Aorta (tissue), 5 donors: Measurements from ENCODE around the gene HDAC8. TPM values are rescaled to one million over a fixed set of nuclear protein-coding genes. Genes with fewer than 3 reads are reported as not detected.
"Not testable (repeated sequence)": the region's sequence is repeated elsewhere in the genome, so short reads cannot be mapped to it uniquely, and the experiment has no call there.

Experiments used
- ATAC-seq: fragments of 200-7000 bp; cut with Tn5 transposase; one replicate; pipeline ENCODE4 v1.9.1; 2022; ENCODE audit warnings: moderate library complexity; ENCODE audit not compliant: low FRiP score
- DNase-seq, 2 donors: peaks; one replicate each; pipeline ENCODE4 v3.0.0-alpha.2; 2020
- H3K27ac ChIP-seq, 2 donors: one replicate each; pipeline ENCODE4 v1.5.1; 2013; ENCODE audit warnings: low read length in 2 of 2, mild to moderate bottlenecking in 2 of 2, moderate library complexity in 2 of 2, control low read depth in 1 of 2, inconsistent platforms in 1 of 2, low read depth in 1 of 2
- H3K27me3 ChIP-seq, 2 donors: one replicate each; pipeline ENCODE4 v1.6.1; 2013; ENCODE audit warnings: control low read depth in 1 of 2, low read length in 1 of 2, mild to moderate bottlenecking in 1 of 2, moderate library complexity in 1 of 2; ENCODE audit not compliant: insufficient read depth in 2 of 2, control insufficient read depth in 1 of 2
- H3K36me3 ChIP-seq, 2 donors: one replicate each; pipeline ENCODE4 v1.6.1; 2013; ENCODE audit warnings: control low read depth in 1 of 2, low read length in 1 of 2, mild to moderate bottlenecking in 1 of 2; ENCODE audit not compliant: insufficient read depth in 2 of 2, control insufficient read depth in 1 of 2
- H3K4me1 ChIP-seq, 2 donors: one replicate each; pipeline ENCODE4 v1.6.1; 2013; ENCODE audit warnings: low read length in 2 of 2, control low read depth in 1 of 2, mild to moderate bottlenecking in 1 of 2, moderate library complexity in 1 of 2; ENCODE audit not compliant: insufficient read depth in 2 of 2, control insufficient read depth in 1 of 2
- H3K4me3 ChIP-seq, 2 donors: one replicate each; pipeline ENCODE4 v1.5.1; 2013; ENCODE audit warnings: low read length in 2 of 2, control low read depth in 1 of 2, mild to moderate bottlenecking in 1 of 2
- H3K9me3 ChIP-seq: one replicate; pipeline ENCODE4 v1.6.1; 2013; ENCODE audit warnings: mild to moderate bottlenecking, low read length; ENCODE audit not compliant: control insufficient read depth
- WGBS, 2 donors: extraction: QIAGEN DNeasy Blood & Tissue Kit; methylation state at CpG; one replicate each; pipeline ENCODE4 v1.1.7; 2013; 5-methylcytosine and 5-hydroxymethylcytosine counted together
- intact Hi-C, 2 donors: fragments of 100-400 bp; cut with DNase I; formaldehyde crosslinking; loops; one replicate each; pipeline versions ENCODE4 v1.14.2 to v1.15.0; 2022
- polyA plus RNA-seq, 2 donors: library from polyadenylated mRNA; stranded (reverse); fragments of 200-250 nt; gene quantifications; one replicate each; pipeline ENCODE4 v1.2.3, GENCODE V29; 2013
- total RNA-seq, 2 donors: library from RNA; stranded (reverse); fragmentation: NEBNext Ultra II Directional; extraction: Animal tissue kit (Norgen Biotek cat#: 25700); gene quantifications; one replicate each; pipeline ENCODE4 v1.2.1, GENCODE V29; 2021
- donor health status: healthy with polysubstance abuse.
- donor health status: Bipolar disorder and iron deficiency.
- donor health status: DM: no; HTN: no; CAD: no.
- donor health status: DM: no; HTN: no; CAD: no.
- donor health status: DM: yes; HTN: yes; CAD: no.

HDAC8 gene
- total and polyA plus RNA-seq, 4 donors = 16.8 to 46.4 (median 32.3) TPM

DNA sequence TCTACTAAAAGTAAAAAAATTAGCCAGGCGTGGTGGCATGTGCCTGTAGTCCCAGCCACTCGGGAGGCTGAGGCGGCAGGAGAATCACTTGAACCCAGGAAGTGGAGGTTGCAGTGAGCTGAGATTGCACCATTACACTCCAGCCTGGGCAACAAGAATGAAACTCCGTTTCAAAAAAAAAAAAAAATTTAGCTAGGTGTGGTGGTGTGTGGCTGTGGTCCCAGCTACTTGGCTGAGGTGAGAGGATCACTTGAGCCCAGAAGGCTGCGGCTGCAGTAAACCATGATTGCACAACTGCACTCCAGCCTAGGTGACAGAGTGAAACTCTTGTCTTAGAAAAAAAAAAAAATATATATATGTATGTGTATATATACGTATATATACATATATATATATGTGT, 20.2 kb downstream of the HDAC8 start:
- DNase-seq, H3K27ac ChIP-seq, H3K27me3 ChIP-seq, ATAC-seq, intact Hi-C loops, H3K4me1 ChIP-seq, H3K4me3 ChIP-seq, H3K9me3 ChIP-seq, H3K36me3 ChIP-seq: not testable (repeated sequence)
- 84 to 87% methylated on average over 6 of the region's 6 CpGs for WGBS, 2 donors

DNA sequence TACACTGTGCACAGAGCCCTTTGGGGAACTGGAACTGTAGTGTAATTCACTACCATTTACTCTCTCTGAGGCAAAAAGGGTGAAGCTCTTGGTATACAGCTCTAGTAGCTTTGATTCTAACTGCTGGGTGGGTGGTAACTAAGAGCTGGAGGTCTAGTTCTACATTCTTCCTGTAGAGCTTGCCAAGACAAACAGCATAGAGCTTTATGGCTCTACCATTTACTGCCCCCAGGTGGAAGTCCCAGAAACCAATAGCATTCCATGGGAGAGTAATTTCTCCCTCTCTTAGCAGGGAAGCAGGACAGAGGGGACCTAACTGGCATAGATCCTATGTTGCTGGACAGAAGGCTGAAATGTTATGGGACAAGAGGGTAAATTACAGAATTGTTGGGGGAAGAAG, 26.7 kb downstream of the HDAC8 start:
- ATAC-seq (no peak), DNase-seq (no peak)
- H3K27ac ChIP-seq = no peak overlapping the region
- H3K27me3 ChIP-seq = no peaks in the 10 kb centered on the region
- H3K36me3 ChIP-seq = peaks cover 0 to 2% of the 10 kb centered on the region in 2 donors
- no peaks in the 10 kb centered on the region for H3K4me1 ChIP-seq
- intact Hi-C loops = loop anchor here in 1 of 2 donors (10.0 kb wide), 1 partner anchor 161 kb away; no protein-coding TSS in a partner anchor
- H3K9me3 ChIP-seq = no peaks in the 10 kb centered on the region
- no peak overlapping the region for H3K4me3 ChIP-seq

DNA sequence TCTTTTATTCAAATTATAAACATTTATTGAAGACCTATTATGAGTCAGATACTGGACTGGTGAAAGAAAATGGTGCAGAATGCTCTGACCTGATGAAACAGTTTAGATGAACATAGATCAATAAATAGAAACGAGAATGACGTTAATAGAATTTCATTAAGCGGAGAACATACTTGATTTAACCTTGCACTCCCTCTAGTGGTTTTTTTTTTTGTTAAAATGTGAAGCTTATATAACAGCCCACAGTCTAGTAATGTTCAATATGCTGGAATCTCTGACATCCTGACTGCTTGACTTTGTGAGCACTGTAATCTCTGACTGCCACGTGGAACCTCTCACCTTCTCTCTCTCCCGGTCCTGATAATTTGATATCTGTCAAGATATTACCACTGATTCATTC, 32.3 kb downstream of the HDAC8 start:
- Histone ChIP-seq H3K27me3 (no peaks in the 10 kb centered on the region), H3K4me1 (peaks cover 0 to 3% of the 10 kb centered on the region in 2 donors), H3K4me3 (no peak overlapping the region), H3K9me3 (no peaks in the 10 kb centered on the region), H3K36me3 (peaks cover 0 to 2% of the 10 kb centered on the region in 2 donors), H3K27ac (no peak overlapping the region)
- ATAC-seq (no peak), DNase-seq (no peak)
- WGBS, 2 donors = 4 to 16% methylated on average over 5 of the region's 5 CpGs
- intact Hi-C loops = loop anchor here in 1 of 2 donors (5.0 to 10.0 kb wide), 2 partner anchors 156 to 293 kb away; no protein-coding TSS in a partner anchor

DNA sequence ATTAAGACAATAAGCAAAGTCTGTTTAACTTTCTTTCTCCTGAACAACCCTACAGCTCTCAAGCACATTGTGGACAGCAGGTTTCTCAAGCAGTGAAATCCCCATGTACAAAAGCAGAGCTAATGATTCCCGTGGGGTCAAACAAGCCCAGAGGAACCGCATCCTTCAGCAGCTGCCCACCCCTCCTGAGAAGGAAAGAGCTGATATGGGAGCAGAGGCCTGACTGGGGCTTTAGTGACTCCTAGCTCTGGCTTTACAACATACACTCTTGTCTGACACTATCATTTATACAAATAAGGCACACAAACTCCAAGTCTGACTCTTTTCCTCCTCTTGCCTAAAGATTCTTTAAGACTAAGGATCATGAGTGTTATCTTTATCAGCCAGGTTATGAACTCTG, 32.8 kb downstream of the HDAC8 start:
- intact Hi-C loops = loop anchor here in 1 of 2 donors (5.0 to 10.0 kb wide), 3 partner anchors 155 to 293 kb away; partner anchors contain the start of gene CITED1

DNA sequence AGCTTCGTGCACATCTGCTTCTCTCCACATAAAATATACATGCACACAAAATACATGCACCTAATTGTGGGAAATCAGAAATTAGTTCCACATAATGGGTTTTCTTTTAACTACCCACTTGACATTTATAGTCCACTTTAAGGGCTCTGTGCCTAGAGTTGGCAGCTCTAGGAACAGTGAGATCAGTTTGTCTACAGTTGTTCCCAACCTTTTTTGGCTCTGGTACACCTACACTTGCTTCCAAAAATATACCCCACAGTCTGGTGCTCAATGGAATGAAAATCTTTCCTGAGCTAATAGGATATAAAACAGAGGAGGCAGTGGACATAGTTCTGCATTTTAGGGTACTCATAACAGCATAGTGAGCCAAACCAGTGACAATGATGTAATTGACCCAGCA, 36.1 kb downstream of the HDAC8 start:
- no peaks in the 10 kb centered on the region for H3K27me3 ChIP-seq
- DNase-seq (no peak), ATAC-seq (no peak)
- intact Hi-C loops = loop anchor here in 1 of 2 donors (10.0 kb wide), 1 partner anchor 232 kb away; the partner anchor contains the start of gene CITED1
- no peak overlapping the region for H3K4me3 ChIP-seq
- H3K4me1 ChIP-seq = peaks cover 0 to 5% of the 10 kb centered on the region in 2 donors
- no peak overlapping the region for H3K27ac ChIP-seq
- WGBS, 2 donors = 26 to 27% methylated on average over 1 of the region's 1 CpG
- H3K36me3 ChIP-seq = no peaks in the 10 kb centered on the region
- no peaks in the 10 kb centered on the region for H3K9me3 ChIP-seq

More for the DNA sequence above, 32.8 kb downstream of the HDAC8 start:
- DNase-seq = no peak
- H3K27me3 ChIP-seq = no peaks in the 10 kb centered on the region
- peaks cover 0 to 2% of the 10 kb centered on the region in 2 donors for H3K36me3 ChIP-seq
- no peaks in the 10 kb centered on the region for H3K9me3 ChIP-seq
- no peak overlapping the region for H3K27ac ChIP-seq
- ATAC-seq = no peak
- peaks cover 0 to 5% of the 10 kb centered on the region in 2 donors for H3K4me1 ChIP-seq
- WGBS, 2 donors = 73 to 74% methylated on average over 2 of the region's 2 CpGs
- no peak overlapping the region for H3K4me3 ChIP-seq

DNA sequence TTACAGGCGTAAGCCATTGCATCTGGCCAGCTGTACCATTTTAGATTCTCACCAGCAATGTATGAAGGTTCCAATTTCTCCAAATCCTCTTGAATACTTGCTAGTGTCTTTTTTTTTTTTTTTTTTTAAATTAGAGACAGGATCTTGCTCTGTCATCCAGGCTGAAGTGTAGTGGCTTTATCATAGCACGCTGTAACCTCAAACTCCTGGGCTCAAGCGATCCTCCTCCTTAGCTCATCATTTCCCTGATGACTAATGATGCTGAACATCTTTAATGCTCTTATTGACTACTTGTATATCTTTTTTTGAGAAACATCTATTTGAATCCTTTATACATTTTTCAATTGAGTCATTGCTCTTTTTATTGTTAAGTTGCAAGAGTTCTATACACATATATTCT, 40.3 kb downstream of the HDAC8 start:
- DNase-seq (no peak), ATAC-seq (no peak)
- intact Hi-C loops = loop anchor here in 1 of 2 donors (10.0 kb wide), 1 partner anchor 228 kb away; the partner anchor contains the start of gene CITED1
- Histone ChIP-seq H3K9me3 (no peaks in the 10 kb centered on the region), H3K36me3 (no peaks in the 10 kb centered on the region), H3K4me3 (no peak overlapping the region), H3K27me3 (no peaks in the 10 kb centered on the region), H3K27ac (no peak overlapping the region), H3K4me1 (peaks cover 0 to 5% of the 10 kb centered on the region in 2 donors)
- 88 to 97% methylated on average over 3 of the region's 3 CpGs for WGBS, 2 donors

DNA sequence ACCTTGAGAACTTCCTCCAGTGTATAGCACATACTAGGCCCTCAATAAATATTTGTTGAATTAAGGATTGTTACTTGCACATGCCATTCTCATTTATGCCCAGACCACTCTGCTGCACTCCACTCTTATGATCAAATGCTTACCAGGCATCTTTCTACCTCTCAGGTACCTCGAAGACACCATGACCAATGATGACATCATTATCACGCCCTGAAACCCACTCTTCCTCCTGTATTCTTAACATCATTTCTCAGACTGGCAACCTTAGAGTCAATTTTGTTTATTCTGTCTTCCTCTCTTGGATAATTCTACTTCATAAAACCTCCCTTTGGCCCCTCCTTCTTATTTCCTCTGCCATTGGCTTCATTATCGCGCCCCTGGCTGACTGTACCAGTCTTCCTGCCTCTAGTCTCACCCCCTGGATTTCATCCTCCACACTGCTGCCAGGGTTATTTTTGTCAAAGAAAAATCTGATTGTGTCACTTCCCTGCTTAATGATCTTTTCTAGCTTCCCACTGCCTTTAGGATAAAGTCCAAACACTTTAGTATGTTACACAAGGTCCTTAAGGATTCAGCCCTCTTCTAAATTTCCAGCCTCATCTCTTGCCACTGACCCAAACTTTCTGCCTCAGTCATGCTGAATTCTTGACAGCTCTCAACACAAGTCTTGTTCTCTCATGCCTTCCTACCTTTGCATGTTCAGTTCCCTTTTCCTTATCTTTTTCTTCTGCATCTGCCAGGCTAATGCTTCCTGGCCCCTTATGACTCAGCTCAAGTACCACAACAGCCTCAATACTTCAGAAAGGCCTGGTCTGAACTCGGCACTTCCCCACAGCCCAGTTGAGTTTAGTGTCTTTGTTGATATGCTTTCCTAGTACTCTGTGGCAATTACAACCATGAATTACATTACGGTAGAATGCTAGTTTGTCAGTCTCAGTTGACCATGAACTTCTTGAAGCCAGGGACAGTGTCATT, 45.8 kb downstream of the HDAC8 start:
- Histone ChIP-seq H3K4me3 (no peak overlapping the region), H3K27ac (no peak overlapping the region), H3K9me3 (no peaks in the 10 kb centered on the region), H3K36me3 (no peaks in the 10 kb centered on the region), H3K27me3 (no peaks in the 10 kb centered on the region), H3K4me1 (peaks cover 0 to 3% of the 10 kb centered on the region in 2 donors)
- intact Hi-C loops = no loop called here
- no peak for DNase-seq
- WGBS, 2 donors = 49 to 60% methylated on average over 6 of the region's 6 CpGs
- ATAC-seq = no peak

DNA sequence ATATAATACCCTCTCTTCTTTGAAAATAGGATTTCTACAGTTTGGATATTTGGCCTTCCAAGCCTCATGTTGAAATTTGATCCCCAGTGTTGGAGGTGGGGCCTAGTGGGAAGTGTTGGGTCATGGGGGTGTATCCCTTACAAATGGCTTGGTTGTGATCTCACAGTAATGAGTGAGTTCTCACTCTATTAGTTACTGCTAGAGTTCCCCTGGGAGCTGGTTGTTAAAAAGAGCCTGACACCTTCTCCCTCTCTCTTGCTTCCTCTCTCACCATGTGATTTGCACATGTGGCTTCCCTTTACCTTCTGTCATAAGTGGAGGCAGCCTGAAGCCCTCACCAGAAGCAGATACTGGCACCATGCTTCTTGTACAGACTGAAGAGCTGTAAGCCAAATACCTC, 73.9 kb downstream of the HDAC8 start:
- intact Hi-C loops = no loop called here
- Histone ChIP-seq H3K27ac (no peak overlapping the region), H3K4me3 (no peak overlapping the region), H3K27me3 (no peaks in the 10 kb centered on the region), H3K36me3 (no peaks in the 10 kb centered on the region), H3K4me1 (no peaks in the 10 kb centered on the region), H3K9me3 (no peaks in the 10 kb centered on the region)
- DNase-seq = no peak
- no peak for ATAC-seq

DNA sequence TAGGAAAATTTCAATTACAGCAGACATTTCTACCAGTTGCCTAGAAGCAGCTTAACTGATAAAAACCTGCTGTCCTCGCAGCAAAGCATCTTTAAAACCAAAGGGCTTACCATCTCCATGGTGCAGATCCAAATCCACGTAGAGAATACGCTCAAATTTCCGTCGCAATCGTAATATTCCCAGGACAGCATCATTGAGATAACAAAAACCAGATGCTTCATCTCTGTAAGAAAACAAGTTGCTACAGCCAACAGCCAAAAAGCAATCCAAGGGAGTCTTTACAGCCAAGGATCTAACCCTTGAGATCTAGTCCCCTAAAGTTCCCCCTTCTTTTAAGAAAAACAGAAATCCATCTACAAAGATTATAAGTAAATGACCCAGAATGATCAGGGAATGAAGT, 77.6 kb downstream of the HDAC8 start:
- intact Hi-C loops = no loop called here
- Histone ChIP-seq H3K9me3 (no peaks in the 10 kb centered on the region), H3K4me1 (no peaks in the 10 kb centered on the region), H3K4me3 (no peak overlapping the region), H3K27me3 (no peaks in the 10 kb centered on the region), H3K36me3 (no peaks in the 10 kb centered on the region), H3K27ac (no peak overlapping the region)
- no peak for DNase-seq
- ATAC-seq = peak; percentile 22
- WGBS, 2 donors = 40 to 58% methylated on average over 6 of the region's 6 CpGs
